Skin epidermis (tissue), 12 donors: ENCODE results near the gene DHX34.
A peak's percentile ranks its signal among the peaks of the same experiment; 100 is the strongest.
"Not testable (repeated sequence)": the region's sequence is repeated elsewhere in the genome, so short reads cannot be mapped to it uniquely, and the experiment has no call there.

Source experiments
- H3K27ac ChIP-seq, 21 experiments: fragments of 200-600 bp; sonication (generic) in 11 of 21; one replicate each; pipeline ENCODE4 v1.5.0; 2020; ENCODE audit warnings: mild to moderate bottlenecking in 3 of 21, inconsistent platforms in 2 of 21, moderate library complexity in 2 of 21
- H3K4me3 ChIP-seq, 7 experiments: fragments of 200-600 bp; sonication (generic) in 2 of 7; one replicate each; pipeline ENCODE4 v1.5.0; 2020; ENCODE audit warnings: inconsistent platforms in 2 of 7, mild to moderate bottlenecking in 2 of 7, moderate library complexity in 1 of 7

DHX34 gene, protein sequence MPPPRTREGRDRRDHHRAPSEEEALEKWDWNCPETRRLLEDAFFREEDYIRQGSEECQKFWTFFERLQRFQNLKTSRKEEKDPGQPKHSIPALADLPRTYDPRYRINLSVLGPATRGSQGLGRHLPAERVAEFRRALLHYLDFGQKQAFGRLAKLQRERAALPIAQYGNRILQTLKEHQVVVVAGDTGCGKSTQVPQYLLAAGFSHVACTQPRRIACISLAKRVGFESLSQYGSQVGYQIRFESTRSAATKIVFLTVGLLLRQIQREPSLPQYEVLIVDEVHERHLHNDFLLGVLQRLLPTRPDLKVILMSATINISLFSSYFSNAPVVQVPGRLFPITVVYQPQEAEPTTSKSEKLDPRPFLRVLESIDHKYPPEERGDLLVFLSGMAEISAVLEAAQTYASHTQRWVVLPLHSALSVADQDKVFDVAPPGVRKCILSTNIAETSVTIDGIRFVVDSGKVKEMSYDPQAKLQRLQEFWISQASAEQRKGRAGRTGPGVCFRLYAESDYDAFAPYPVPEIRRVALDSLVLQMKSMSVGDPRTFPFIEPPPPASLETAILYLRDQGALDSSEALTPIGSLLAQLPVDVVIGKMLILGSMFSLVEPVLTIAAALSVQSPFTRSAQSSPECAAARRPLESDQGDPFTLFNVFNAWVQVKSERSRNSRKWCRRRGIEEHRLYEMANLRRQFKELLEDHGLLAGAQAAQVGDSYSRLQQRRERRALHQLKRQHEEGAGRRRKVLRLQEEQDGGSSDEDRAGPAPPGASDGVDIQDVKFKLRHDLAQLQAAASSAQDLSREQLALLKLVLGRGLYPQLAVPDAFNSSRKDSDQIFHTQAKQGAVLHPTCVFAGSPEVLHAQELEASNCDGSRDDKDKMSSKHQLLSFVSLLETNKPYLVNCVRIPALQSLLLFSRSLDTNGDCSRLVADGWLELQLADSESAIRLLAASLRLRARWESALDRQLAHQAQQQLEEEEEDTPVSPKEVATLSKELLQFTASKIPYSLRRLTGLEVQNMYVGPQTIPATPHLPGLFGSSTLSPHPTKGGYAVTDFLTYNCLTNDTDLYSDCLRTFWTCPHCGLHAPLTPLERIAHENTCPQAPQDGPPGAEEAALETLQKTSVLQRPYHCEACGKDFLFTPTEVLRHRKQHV

DNA sequence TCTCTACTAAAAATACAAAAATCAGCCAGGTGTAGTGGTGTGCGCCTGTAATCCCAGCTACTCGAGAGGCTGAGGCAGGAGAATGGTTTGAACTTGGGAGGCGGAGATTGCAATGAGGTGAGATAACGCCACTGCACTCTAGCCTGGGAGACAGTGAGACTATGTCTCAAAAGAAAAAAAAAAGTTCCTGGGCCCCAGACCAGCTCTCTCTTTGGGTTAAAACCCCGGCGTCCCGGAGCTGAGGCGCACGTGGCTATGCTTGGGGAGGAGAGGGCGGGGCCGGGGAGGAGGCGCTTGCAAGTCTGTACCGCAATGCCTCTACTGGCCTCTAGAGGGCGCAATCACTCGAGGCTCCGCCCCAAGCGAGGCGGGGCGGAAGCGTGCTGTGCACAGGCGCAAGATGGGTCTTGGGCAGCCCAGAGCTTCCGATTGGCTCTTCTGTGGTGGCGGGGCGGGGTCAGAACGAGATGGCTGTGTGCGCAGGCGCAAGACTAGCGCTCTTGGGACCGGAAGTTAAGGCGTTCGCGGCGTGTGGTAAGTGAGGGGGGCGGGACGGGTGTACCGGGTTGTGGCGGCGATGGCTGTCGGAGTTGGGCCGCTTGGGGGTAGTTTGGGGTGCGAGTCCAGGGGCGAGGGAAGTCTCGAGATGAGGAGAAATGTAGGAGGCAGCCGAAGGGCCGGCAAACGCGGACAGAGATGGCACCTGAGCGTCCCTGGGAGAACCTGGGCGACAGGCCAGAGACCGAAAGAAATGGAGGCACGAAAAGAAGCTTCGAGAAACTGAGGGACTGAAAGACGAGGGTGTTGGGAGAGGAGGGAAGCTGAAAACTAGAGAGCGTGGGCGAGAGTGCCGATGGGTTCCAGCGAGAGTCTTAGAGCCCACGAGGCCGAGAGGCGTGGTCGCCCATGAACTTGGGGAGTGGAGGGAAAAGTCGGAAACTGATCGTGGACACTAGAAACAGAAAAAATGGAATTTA lies at the start of gene DHX34:
Gene DHX34 (plus strand): TSS at position 497 of the 977 bp plus-strand sequence. CDS start 3,716 bp downstream, outside the sequence.
- peak within 1 kb of the TSS; percentile 54 to 94 (median 77) for H3K4me3 ChIP-seq
- H3K27ac ChIP-seq = peak within 1 kb of the TSS; percentile 60 to 93 (median 85)

DNA sequence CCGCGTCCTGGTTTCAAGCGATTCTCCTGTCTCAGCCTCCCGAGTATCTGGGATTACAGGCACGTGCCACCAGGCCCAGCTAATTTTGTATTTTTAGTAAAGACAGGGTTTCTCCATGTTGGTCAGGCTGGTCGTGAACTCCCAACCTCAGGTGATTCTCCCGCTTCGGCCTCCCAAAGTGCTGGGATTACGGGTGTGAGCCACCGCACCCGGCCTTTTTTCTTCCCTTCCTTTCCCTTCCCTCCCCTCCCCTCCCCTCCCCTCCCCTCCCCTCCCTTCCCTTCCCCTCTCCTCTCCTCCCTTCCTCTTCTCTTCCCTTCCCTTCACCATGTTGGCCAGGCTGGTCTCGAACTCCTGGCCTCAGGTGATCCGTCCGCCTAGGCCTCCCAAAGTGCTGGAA lies 48.2 kb upstream of the DHX34 start:
- not testable (repeated sequence) for H3K4me3 ChIP-seq

DNA sequence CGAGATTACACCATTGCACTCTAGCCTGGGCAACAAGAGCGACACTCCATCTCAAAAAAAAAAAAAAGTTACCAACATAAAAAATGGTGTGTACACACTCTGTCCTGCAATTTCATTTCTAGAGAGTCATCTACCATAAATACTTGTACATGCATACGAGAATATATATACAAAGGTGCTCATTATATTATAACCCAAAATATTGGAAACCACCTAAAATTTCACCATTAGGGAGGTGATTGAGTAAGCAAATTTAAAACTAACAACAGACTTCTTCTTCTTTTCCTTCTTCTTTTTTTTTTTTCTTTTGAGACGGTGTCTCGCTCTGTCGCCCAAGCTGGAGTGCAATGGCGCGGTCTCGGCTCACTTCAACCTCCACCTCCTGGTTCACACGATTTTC lies 46.9 kb upstream of the DHX34 start:
- H3K4me3 ChIP-seq = no peak overlapping the region
- H3K27ac ChIP-seq = no peak overlapping the region

More for the DNA sequence above, 48.2 kb upstream of the DHX34 start:
- not testable (repeated sequence) for H3K27ac ChIP-seq

DNA sequence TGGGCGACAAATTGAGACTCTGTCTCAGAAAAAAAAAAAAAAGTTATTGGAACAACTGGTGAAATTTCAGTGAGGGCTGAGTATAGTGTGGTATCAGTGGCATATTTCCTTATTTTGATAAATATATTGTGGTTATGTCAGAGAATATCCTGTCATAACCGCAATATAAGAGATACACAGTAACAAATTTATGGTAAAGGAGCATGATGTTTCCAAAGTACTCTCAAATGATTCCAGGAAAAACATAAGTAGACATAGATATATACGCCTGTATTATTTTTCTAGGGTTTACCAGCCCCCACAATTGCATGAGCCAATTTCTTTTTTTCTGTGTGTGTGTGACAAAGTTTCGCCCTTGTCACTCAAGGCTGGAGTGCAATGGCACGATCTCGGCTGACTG lies 45.1 kb upstream of the DHX34 start:
- H3K4me3 ChIP-seq = no peak overlapping the region
- no peak overlapping the region for H3K27ac ChIP-seq

DNA sequence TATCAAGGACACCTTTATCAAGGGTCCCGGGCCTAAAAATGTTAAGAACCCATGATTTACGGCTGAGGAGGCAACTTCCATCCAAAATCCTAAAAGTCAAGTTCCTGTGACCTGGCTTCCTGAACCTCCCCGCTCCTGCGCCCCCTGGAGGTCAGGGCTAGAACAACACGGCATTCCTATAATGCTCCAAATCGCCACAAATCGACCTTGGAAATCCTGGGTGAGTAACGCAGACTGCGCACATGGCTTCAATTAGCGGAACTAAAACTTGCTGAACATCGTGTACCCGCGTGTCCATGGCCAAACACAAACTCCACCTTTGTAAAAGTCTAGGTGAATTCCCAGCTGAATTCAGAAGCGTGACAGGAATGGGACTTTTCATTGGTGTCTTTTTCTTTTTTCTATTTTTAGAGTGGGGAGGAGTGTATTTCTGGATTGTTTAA lies 43.8 kb upstream of the DHX34 start:
- H3K4me3 ChIP-seq = no peak overlapping the region
- no peak overlapping the region for H3K27ac ChIP-seq

DNA sequence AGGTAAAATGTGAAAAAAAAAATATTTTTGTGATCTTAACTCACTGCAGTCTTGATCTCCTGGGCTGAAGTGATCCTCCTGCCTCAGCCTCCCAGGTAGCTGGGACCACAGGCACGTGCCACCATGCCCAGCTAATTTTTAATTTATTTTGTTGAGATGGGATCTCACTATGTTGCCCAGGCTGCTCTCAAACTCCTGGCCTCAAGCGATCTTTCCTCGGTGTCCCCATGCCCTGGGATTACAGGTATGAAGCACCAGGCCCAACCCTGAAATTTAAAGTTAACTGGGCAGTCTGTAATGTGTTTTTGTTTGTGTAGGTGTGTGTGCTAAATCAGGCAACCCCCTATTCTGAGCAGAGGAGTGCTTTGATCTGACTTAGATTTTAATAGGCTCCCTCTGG lies 42.8 kb upstream of the DHX34 start:
- Histone ChIP-seq H3K4me3 (no peak overlapping the region), H3K27ac (no peak overlapping the region)

DNA sequence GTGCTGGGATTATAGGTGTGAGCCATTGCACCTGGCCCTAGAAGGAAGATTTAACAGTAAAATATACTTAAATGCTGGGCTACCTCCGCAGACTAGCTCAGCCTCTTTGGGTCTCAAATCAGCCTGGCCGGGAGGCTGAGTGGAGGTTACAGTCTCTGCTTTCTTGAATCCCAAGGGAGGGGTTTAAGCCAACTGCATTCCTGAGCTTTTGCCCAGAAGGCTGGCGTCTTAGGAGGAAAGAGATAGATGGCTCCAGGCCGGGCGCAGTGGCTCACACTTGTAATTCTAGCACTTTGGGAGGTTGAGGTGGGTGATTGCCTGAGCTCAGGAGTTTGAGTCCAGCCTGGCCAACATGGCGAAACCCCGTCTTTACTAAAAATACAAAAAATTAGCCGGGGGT lies 40.1 kb upstream of the DHX34 start:
- no peak overlapping the region for H3K4me3 ChIP-seq
- H3K27ac ChIP-seq = peak overlapping the region in 1 of 21 experiments; percentile 5

DNA sequence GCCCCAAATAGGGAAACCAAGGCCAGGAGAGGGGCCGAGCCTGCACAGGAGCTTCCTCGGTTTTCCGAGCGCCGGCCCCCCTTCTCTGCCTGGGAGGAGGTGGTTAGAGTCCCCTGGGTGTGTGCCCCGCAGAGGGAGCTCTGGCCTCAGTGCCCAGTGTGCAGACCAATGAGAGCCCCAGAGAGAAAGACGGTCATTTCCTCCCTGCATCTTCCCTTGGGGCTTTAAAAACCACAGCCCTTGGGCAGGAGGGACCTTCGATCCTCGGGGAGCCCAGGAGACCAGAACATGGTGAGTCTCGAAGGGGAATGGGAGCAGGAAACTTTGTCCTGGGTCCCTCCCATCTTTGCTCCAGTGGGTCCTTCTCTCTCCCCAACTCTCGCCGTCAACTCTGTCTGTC lies 39.5 kb upstream of the DHX34 start, which contains the start of gene C5AR1:
Gene C5AR1 (plus strand): TSS at position 254 of the 400 bp plus-strand sequence. CDS start 35 bp downstream, at position 289.
- Histone ChIP-seq H3K27ac (peak within 1 kb of the TSS in 8 of 21 experiments; percentile 10 to 76 (median 42)), H3K4me3 (peak within 1 kb of the TSS in 4 of 7 experiments; percentile 10 to 20 (median 18))

DNA sequence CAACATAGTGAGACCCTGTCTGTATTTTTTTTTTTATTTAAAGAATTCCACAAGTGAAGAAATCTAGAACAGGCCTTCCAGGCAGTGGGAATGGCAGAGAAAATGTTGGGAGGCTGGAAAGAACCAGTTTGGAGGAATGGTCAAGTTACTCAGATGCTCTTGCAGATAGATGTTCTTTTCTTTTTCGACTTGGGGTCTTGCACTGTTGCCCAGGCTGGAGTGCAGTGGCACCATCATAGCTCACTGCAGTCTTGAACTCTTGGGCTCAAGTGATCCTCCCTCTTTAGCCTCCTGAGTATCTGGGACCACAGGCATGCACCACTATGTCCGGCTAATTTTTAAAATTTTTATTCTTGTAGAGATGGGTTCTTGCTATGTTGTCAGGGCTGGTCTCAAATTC lies 38.8 kb upstream of the DHX34 start:
- peak overlapping the region in 8 of 21 experiments; percentile 10 to 76 (median 42) for H3K27ac ChIP-seq
- peak overlapping the region in 3 of 7 experiments; percentile 17 to 20 (median 19) for H3K4me3 ChIP-seq

DNA sequence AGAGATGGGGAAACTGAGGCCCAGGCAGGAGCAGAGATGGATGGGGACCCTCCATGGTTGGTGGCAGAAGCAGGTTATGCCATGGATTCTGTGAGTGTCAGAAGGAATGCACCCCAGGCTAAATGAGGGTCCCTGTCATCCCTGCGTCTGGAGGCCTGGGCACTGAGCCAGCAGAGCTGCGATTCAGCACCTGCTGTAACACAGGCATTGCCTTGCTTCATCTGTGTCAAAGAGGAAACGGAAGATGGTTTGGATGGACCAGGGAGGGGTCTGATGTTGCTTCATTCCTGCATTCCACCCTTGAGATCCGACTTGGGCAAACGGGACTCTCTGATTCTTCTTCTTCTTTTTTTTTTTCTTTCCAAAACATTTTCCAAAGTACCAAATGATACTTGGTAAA lies 38.3 kb upstream of the DHX34 start:
- H3K4me3 ChIP-seq = peak overlapping the region in 2 of 7 experiments; percentile 19 to 20
- H3K27ac ChIP-seq = peak overlapping the region in 3 of 21 experiments; percentile 37 to 59 (median 54)

DNA sequence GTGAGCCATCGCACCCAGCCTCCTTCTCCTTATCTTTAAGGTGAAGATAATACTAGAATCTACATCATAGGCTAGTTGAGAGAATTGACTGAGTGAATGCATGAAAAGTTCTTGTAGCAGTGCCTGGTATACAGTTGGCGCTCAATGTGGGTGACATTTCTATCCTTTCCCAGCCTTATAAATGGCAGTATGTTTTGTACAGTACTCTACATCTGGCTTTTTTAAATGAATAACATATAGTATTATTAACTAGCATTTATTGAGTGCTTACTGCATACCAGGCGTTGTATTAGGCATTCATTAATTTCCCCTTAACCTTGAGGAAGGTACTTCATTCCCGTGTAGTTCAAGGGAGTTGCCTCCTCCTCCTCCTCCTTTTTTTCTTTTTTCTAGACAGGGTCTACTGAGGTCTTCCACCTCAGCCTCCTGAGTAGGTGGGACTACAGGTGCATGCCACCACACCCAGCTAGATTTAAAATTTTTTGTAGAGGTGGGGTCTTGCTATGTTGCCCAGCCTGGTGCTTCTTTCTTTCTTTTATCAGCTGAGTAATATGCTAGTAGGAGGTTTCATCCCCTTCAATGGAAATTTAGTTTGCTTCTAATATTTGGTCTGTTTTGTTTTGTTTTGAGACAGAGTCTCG lies 36.6 kb upstream of the DHX34 start:
- Histone ChIP-seq H3K4me3 (no peak overlapping the region), H3K27ac (no peak overlapping the region)

DNA sequence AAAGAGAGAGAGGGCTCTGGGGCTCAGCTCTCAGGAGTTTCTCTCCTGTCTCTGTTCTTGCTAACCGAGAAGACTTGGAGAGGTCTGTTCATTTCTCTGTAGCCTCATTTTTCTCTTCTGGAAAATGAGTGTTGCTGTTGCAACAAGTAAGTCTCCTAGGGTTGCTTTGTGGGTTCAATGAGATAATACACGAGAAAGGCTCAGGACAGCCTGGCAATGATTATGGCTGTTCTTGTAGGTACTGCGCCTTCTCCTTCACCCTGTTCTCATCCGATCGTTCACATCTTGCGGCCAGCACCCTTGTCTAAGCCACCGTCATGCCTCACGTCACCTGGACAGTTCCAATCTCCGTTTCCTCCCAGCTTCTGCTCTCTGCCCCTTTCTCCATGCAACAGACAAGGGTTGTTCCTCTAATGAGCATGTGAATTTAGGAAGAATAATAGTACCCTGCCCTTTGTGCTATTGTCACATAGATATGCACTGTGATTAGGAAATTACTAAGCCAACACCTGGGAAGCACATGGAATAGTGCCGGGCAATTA lies 35.3 kb upstream of the DHX34 start:
- H3K27ac ChIP-seq = peak overlapping the region in 3 of 21 experiments; percentile 11 to 37 (median 19)

DNA sequence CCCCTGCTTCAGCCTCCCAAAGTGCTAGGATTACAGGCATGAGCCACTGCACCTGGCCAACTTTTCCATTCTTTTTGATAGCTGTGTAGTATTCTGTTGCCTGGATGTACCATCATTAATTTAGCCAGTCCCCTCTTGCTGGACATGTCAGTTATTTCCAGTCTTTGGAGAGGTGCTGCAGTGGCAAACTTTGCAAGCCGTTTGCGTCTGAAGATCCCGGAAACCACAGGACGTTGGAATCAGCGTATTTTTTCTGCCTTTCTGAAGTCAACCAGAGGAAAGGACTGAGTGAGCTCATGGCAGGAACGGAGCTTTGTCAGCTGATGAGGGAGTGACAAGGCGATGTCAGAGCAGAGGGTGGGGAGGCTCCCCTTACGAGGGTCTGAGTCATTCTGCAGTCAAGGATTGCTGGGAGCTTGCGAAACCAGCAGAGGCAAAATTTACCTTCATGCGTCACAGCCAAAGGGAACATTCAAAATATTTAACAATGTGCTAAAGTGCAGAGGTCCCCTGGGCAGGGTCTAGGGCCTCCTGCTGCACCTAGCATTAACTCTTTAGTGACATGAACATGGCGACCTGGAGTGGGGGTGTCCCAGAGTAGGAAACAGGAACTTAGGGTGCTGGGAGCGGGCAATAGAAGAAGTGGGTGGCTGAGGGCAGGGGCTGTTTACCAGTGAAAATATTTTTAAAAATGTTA lies 33.8 kb upstream of the DHX34 start:
- Histone ChIP-seq H3K27ac (peak overlapping the region in 9 of 21 experiments; percentile 4 to 67 (median 33)), H3K4me3 (no peak overlapping the region)

More for the DNA sequence above, 35.3 kb upstream of the DHX34 start:
- H3K4me3 ChIP-seq = no peak overlapping the region

DNA sequence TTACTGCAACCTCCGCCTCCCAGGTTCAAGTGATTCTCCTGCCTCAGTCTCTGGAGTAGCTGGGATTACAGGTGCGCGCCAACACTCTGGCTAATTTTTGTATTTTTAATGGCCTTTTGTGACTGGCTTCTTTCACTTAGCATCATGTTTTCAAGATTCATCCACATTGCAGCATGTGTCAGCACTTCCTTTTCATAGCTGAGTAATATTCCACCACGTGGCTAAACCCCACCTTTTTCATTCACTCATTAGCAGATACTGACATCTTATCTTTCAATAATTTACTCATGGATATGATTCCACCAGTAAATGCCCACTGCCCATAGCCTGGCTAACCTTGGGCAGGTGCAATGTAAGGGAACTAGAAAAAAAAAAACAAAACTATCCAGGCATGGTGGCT lies 32.6 kb upstream of the DHX34 start:
- Histone ChIP-seq H3K27ac (peak overlapping the region in 1 of 21 experiments; percentile 67), H3K4me3 (no peak overlapping the region)

DNA sequence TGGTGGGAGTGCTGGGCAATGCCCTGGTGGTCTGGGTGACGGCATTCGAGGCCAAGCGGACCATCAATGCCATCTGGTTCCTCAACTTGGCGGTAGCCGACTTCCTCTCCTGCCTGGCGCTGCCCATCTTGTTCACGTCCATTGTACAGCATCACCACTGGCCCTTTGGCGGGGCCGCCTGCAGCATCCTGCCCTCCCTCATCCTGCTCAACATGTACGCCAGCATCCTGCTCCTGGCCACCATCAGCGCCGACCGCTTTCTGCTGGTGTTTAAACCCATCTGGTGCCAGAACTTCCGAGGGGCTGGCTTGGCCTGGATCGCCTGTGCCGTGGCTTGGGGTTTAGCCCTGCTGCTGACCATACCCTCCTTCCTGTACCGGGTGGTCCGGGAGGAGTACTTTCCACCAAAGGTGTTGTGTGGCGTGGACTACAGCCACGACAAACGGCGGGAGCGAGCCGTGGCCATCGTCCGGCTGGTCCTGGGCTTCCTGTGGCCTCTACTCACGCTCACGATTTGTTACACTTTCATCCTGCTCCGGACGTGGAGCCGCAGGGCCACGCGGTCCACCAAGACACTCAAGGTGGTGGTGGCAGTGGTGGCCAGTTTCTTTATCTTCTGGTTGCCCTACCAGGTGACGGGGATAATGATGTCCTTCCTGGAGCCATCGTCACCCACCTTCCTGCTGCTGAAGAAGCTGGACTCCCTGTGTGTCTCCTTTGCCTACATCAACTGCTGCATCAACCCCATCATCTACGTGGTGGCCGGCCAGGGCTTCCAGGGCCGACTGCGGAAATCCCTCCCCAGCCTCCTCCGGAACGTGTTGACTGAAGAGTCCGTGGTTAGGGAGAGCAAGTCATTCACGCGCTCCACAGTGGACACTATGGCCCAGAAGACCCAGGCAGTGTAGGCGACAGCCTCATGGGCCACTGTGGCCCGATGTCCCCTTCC lies 28.9 kb upstream of the DHX34 start:
- no peak overlapping the region for H3K4me3 ChIP-seq
- H3K27ac ChIP-seq = no peak overlapping the region

DNA sequence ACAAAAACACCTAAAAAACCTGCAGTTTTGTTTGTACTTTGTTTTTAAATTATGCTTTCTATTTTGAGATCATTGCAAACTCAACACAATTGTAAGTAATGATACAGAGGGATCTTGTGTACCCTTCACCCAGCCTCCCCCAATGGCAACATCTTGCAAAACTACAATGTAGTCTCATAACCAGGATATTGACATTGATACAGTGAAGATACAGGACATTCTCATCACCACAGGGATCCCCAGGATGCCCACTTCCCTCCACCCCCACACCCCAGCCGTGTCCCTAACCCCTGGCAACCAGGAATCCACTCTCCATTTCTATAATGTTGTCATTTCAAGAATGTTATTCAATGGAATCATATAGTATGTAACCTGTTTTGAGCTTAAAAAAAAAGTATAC lies 27.5 kb upstream of the DHX34 start:
- no peak overlapping the region for H3K4me3 ChIP-seq
- H3K27ac ChIP-seq = peak overlapping the region in 1 of 21 experiments; percentile 12
